Activated T-helper 1 cell treated with anti-CD3 and anti-CD28 coated beads, Interleukin-12 subunit alpha, Interleukin-12 subunit beta, Interleukin-2, Interleukin-4 antibody, amounts not matched to agents 30 ng/mL and 10 ng/mL and 1 ng/mL, durations not matched to agents 14 hours and 24 hours and 36 hours (primary cell): ENCODE measurements around the gene EXOC3L1. TPM values are rescaled to one million over a fixed set of nuclear protein-coding genes. Genes with fewer than 3 reads are reported as not detected.

ENCODE experiments used
- DNase-seq: peaks from one replicate; pipeline ENCODE4 v3.0.0; 2021; ENCODE audit warnings: low spot score
- H3K27ac Mint-ChIP-seq: one replicate; pipeline ENCODE4 v1.8.0; 2021; ENCODE audit warnings: mild to moderate bottlenecking, mixed read lengths
- H3K27me3 Mint-ChIP-seq: one replicate; pipeline ENCODE4 v1.8.0; 2022; ENCODE audit warnings: mild to moderate bottlenecking, moderate library complexity, mixed read lengths; ENCODE audit not compliant: insufficient read depth
- H3K36me3 Mint-ChIP-seq: one replicate; pipeline ENCODE4 v1.8.0; 2021; ENCODE audit warnings: low read depth, mixed read lengths
- H3K4me1 Mint-ChIP-seq: one replicate; pipeline ENCODE4 v1.8.0; 2021; ENCODE audit warnings: low read depth, mixed read lengths
- H3K4me3 Mint-ChIP-seq: one replicate; pipeline ENCODE4 v1.8.0; 2021; ENCODE audit warnings: mild to moderate bottlenecking, moderate library complexity, mixed read lengths
- H3K9me3 Mint-ChIP-seq: one replicate; pipeline ENCODE4 v1.8.0; 2021; ENCODE audit warnings: mixed read lengths
- intact Hi-C: fragments of 100-400 bp; cut with micrococcal nuclease; formaldehyde crosslinking; loops from one replicate; pipeline ENCODE4 v1.15.1; 2024
- total RNA-seq: library from RNA; stranded (reverse); gene quantifications from 2 replicates; pipeline ENCODE4 v1.2.3, GENCODE V29; 2022

Gene EXOC3L1
- total RNA-seq, 1 donor from 2014 or later, result 0.34 TPM

GRCh38 chr16:67179421-67180080 is 10.4 kb downstream of the EXOC3L1 start:
- intact Hi-C loops, result no loop called here
- H3K4me1 Mint-ChIP-seq, result peaks cover 41% of the 10 kb centered on the region

GRCh38 chr16:67177743-67178699 is 11.9 kb downstream of the EXOC3L1 start:
- DNase-seq, result peak; percentile 54
- H3K36me3 Mint-ChIP-seq, result peaks cover 19% of the 10 kb centered on the region
- H3K4me3 Mint-ChIP-seq, result peak overlapping the region; percentile 62
- intact Hi-C loops, result loop anchor here (1.0 kb wide), 1 partner anchor 8 kb away; the partner anchor contains the start of gene NOL3
- no peaks in the 10 kb centered on the region for H3K9me3 Mint-ChIP-seq
- peaks cover 51% of the 10 kb centered on the region for H3K4me1 Mint-ChIP-seq
- H3K27ac Mint-ChIP-seq, result no peak overlapping the region
- H3K27me3 Mint-ChIP-seq, result no peaks in the 10 kb centered on the region

More at GRCh38 chr16:67179421-67180080, 10.4 kb downstream of the EXOC3L1 start:
- no peak for DNase-seq
- H3K9me3 Mint-ChIP-seq, result no peaks in the 10 kb centered on the region
- peak overlapping the region; percentile 29 for H3K4me3 Mint-ChIP-seq
- peaks cover 1% of the 10 kb centered on the region for H3K27me3 Mint-ChIP-seq
- no peak overlapping the region for H3K27ac Mint-ChIP-seq
- peaks cover 13% of the 10 kb centered on the region for H3K36me3 Mint-ChIP-seq

GRCh38 chr16:67176662-67177061 is 13.3 kb downstream of the EXOC3L1 start:
- Mint-ChIP-seq H3K27ac (peak overlapping the region; percentile 23), H3K9me3 (no peaks in the 10 kb centered on the region), H3K36me3 (peaks cover 22% of the 10 kb centered on the region), H3K27me3 (no peaks in the 10 kb centered on the region), H3K4me1 (peaks cover 65% of the 10 kb centered on the region), H3K4me3 (peak overlapping the region; percentile 49)
- DNase-seq, result no peak
- intact Hi-C loops, result no loop called here

- intact Hi-C loops, result loop anchor here (1.0 kb wide), 2 partner anchors 9 to 14 kb away; partner anchors contain the start of gene MATCAP1
- peaks cover 23% of the 10 kb centered on the region for H3K36me3 Mint-ChIP-seq
- DNase-seq, result no peak
- H3K27me3 Mint-ChIP-seq, result no peaks in the 10 kb centered on the region
- no peak overlapping the region for H3K27ac Mint-ChIP-seq
- H3K4me3 Mint-ChIP-seq, result peak overlapping the region; percentile 93
- no peaks in the 10 kb centered on the region for H3K9me3 Mint-ChIP-seq
- H3K4me1 Mint-ChIP-seq, result peaks cover 79% of the 10 kb centered on the region
Observed at GRCh38 chr16:67174706-67175231, 15.2 kb downstream of the EXOC3L1 start.

GRCh38 chr16:67173808-67174705 is 15.9 kb downstream of the EXOC3L1 start:
- no peaks in the 10 kb centered on the region for H3K9me3 Mint-ChIP-seq
- peak overlapping the region; percentile 95 for H3K27ac Mint-ChIP-seq
- peaks cover 76% of the 10 kb centered on the region for H3K4me1 Mint-ChIP-seq
- intact Hi-C loops, result loop anchor here (1.0 kb wide), 2 partner anchors 9 to 14 kb away; partner anchors contain the start of gene MATCAP1
- H3K4me3 Mint-ChIP-seq, result peak overlapping the region; percentile 93
- H3K27me3 Mint-ChIP-seq, result no peaks in the 10 kb centered on the region
- peaks cover 23% of the 10 kb centered on the region for H3K36me3 Mint-ChIP-seq
- DNase-seq, result peak; percentile 71

- DNase-seq, result no peak
- no peaks in the 10 kb centered on the region for H3K9me3 Mint-ChIP-seq
- peaks cover 24% of the 10 kb centered on the region for H3K36me3 Mint-ChIP-seq
- peak overlapping the region; percentile 95 for H3K27ac Mint-ChIP-seq
- H3K27me3 Mint-ChIP-seq, result no peaks in the 10 kb centered on the region
- peaks cover 77% of the 10 kb centered on the region for H3K4me1 Mint-ChIP-seq
- peak overlapping the region; percentile 93 for H3K4me3 Mint-ChIP-seq
- intact Hi-C loops, result no loop called here
Observed at GRCh38 chr16:67173323-67173722, 16.6 kb downstream of the EXOC3L1 start.

GRCh38 chr16:67170949-67171649 is 18.8 kb downstream of the EXOC3L1 start:
- intact Hi-C loops, result loop anchor here (1.0 kb wide), 3 partner anchors 7 to 12 kb away; partner anchors contain the start of genes FBXL8, MATCAP1 and TRADD

GRCh38 chr16:67170168-67170948 is 19.6 kb downstream of the EXOC3L1 start, which contains the start of gene NOL3:
Gene NOL3 (plus strand): TSS chr16:67170538.
- H3K4me1 Mint-ChIP-seq, result peaks cover 69% of the 10 kb centered on the region
- H3K4me3 Mint-ChIP-seq, result peak within 1 kb of the TSS; percentile 89
- peak; percentile 70 for DNase-seq
- H3K9me3 Mint-ChIP-seq, result no peaks in the 10 kb centered on the region
- peaks cover 16% of the 10 kb centered on the region for H3K36me3 Mint-ChIP-seq
- H3K27me3 Mint-ChIP-seq, result peaks cover 8% of the 10 kb centered on the region
- intact Hi-C loops, result loop anchor here (1.0 kb wide), 3 partner anchors 8 to 13 kb away; partner anchors contain the start of genes FBXL8, MATCAP1 and TRADD
- peak within 1 kb of the TSS; percentile 88 for H3K27ac Mint-ChIP-seq

More at GRCh38 chr16:67170949-67171649, 18.8 kb downstream of the EXOC3L1 start:
- Mint-ChIP-seq H3K27ac (peak overlapping the region; percentile 87), H3K4me3 (peak overlapping the region; percentile 89), H3K36me3 (peaks cover 22% of the 10 kb centered on the region), H3K9me3 (no peaks in the 10 kb centered on the region), H3K4me1 (peaks cover 76% of the 10 kb centered on the region), H3K27me3 (peaks cover 6% of the 10 kb centered on the region)
- DNase-seq, result no peak

- peaks cover 15% of the 10 kb centered on the region for H3K36me3 Mint-ChIP-seq
- peaks cover 14% of the 10 kb centered on the region for H3K27me3 Mint-ChIP-seq
- peak overlapping the region; percentile 89 for H3K4me3 Mint-ChIP-seq
- intact Hi-C loops, result loop anchor here (1.0 kb wide), 3 partner anchors 9 to 14 kb away; partner anchors contain the start of genes FBXL8, MATCAP1 and TRADD
- H3K27ac Mint-ChIP-seq, result peak overlapping the region; percentile 88
- no peak for DNase-seq
- no peaks in the 10 kb centered on the region for H3K9me3 Mint-ChIP-seq
- peaks cover 66% of the 10 kb centered on the region for H3K4me1 Mint-ChIP-seq
Observed at GRCh38 chr16:67169642-67170167, 20.2 kb downstream of the EXOC3L1 start.

- no peak for DNase-seq
- peak overlapping the region; percentile 89 for H3K4me3 Mint-ChIP-seq
- H3K36me3 Mint-ChIP-seq, result peaks cover 15% of the 10 kb centered on the region
- H3K27me3 Mint-ChIP-seq, result peaks cover 14% of the 10 kb centered on the region
- H3K4me1 Mint-ChIP-seq, result peaks cover 66% of the 10 kb centered on the region
- no peaks in the 10 kb centered on the region for H3K9me3 Mint-ChIP-seq
- H3K27ac Mint-ChIP-seq, result no peak overlapping the region
- intact Hi-C loops, result no loop called here
Observed at GRCh38 chr16:67169011-67169451, 20.9 kb downstream of the EXOC3L1 start.
